ENCODE measurements around the gene ZMAT5. TPM values are rescaled to one million over a fixed set of nuclear protein-coding genes. Genes with fewer than 3 reads are reported as not detected.

The ZMAT5 gene
- total and polyA plus RNA-seq, 9 of the 15 experiments (the other 6 are each of a cell fraction or from before 2014, with no cell fraction given), result 2.0 to 25.2 (median 11.9) TPM

DNA sequence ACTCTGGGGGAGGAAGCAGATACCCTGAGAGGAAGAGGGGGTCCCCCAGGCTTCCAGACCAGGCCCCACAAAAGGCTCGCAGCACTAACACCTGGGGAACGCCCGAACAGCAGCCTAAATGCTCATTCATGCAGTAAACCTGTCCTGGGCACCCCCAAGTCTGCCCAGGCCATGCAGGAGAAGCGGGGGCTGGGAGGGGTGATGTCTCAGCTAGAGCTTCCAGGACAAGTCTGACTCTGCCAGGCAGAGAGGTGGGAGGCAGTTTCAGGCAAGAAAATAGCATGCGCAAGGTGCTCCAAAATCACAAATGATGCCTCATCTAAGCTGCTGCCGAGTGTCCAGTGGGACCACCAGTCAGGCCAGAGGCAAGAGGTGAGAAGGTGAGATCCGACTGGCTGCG lies 32.4 kb downstream of the ZMAT5 start:
- FAIRE-seq (no peak), DNase-seq (ENCODE audit: extremely low read depth in 1 of 4, low spot score in 3 of 4) (no peak), ATAC-seq (no peak)
- no peak overlapping the region for H2AFZ ChIP-seq (ENCODE audit: low read depth, low read length)
- in situ Hi-C loops (cut with MboI), result no loop called here
- BruUV-seq (replicated peaks), result no TSS peak
- H3K36me3 ChIP-seq (ENCODE audit: control insufficient read depth, insufficient read depth, low read length), result no peaks in the 10 kb centered on the region
- H3K9me3 ChIP-seq (replicated peaks; ENCODE audit: control insufficient read depth, insufficient read depth, low read depth, low read length), result no peaks in the 10 kb centered on the region
- H4K20me1 ChIP-seq (replicated peaks; ENCODE audit: control insufficient read depth, insufficient read depth, low read length), result no peaks in the 10 kb centered on the region
- H3K4me3 ChIP-seq, result no peak overlapping the region
- CTCF ChIA-PET (ENCODE audit: low intra/inter-chr PET ratio), result no interaction called here
- H3K27ac ChIP-seq (ENCODE audit: extremely low read depth, low read depth, low read length), result no peak overlapping the region
- peak overlapping the region in 1 of 2 experiments; percentile 78; a peak in 1 of 4 replicates for H3K9ac ChIP-seq (ENCODE audit: insufficient read depth in 1 of 2, low read depth in 2 of 2, low read length in 2 of 2)
- POLR2A ChIA-PET, result interaction anchor here (0.6 to 0.9 kb wide), 3 partner anchors 11 to 283 kb away, joined by 4 read pairs; no protein-coding TSS in a partner anchor
- H3K9me1 ChIP-seq (ENCODE audit: control insufficient read depth, insufficient read depth, low read length), result no peaks in the 10 kb centered on the region
- H3K4me2 ChIP-seq (ENCODE audit: insufficient read depth, low read length), result no peak overlapping the region
- intact Hi-C loops (cut with micrococcal nuclease), result no loop called here
- H3K27me3 ChIP-seq (ENCODE audit: control insufficient read depth in 2 of 2, insufficient read depth in 2 of 2, low read length in 2 of 2), result no peaks in the 10 kb centered on the region
- WGBS (ENCODE audit: insufficient coverage, low coverage, missing lambda C conversion rate), result 100% methylated on average over 1 of the region's 8 CpGs
- peaks cover 5 to 34% of the 10 kb centered on the region in 2 experiments; a peak in 4 of 5 replicates for H3K4me1 ChIP-seq (replicated peaks in 1 of 2; ENCODE audit: control insufficient read depth in 2 of 2, insufficient read depth in 2 of 2, low read length in 2 of 2)
- no peaks in the 10 kb centered on the region for H3K79me2 ChIP-seq (ENCODE audit: control insufficient read depth, insufficient read depth, low read length)
- TF ChIP-seq, protein P1, sequence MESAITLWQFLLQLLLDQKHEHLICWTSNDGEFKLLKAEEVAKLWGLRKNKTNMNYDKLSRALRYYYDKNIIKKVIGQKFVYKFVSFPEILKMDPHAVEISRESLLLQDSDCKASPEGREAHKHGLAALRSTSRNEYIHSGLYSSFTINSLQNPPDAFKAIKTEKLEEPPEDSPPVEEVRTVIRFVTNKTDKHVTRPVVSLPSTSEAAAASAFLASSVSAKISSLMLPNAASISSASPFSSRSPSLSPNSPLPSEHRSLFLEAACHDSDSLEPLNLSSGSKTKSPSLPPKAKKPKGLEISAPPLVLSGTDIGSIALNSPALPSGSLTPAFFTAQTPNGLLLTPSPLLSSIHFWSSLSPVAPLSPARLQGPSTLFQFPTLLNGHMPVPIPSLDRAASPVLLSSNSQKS (CRISPR knock-in tag; IDR thresholded peaks at IDR 0.05), result no peak
- TF ChIP-seq TGIF2 (CRISPR knock-in tag; IDR thresholded peaks at IDR 0.05) (no peak), ZBTB8A (IDR thresholded peaks at IDR 0.05; ENCODE audit: partially characterized antibody) (no peak), RFX5 (IDR thresholded peaks at IDR 0.05; ENCODE audit: low read depth, low read length) (no peak), ZNF354B (CRISPR knock-in tag; IDR thresholded peaks at IDR 0.05) (no peak), ZNF165 (CRISPR knock-in tag; IDR thresholded peaks at IDR 0.05; ENCODE audit: borderline replicate concordance) (no peak), JUN (IDR thresholded peaks at IDR 0.05; ENCODE audit: borderline replicate concordance, low read depth, low read length) (no peak), JUN (CRISPR knock-in tag; IDR thresholded peaks at IDR 0.05; ENCODE audit: borderline replicate concordance) (no peak), BACH1 (tag; IDR thresholded peaks at IDR 0.05) (no peak), SNRNP70 (optimal IDR thresholded peaks at IDR 0.05; ENCODE audit: low read depth, low read length) (no peak), ATF7 (IDR thresholded peaks at IDR 0.05) (no peak), ZNF57 (CRISPR knock-in tag; IDR thresholded peaks at IDR 0.05) (no peak), PRMT5 (CRISPR knock-in tag; IDR thresholded peaks at IDR 0.05) (no peak), CTBP1 (IDR thresholded peaks at IDR 0.05; ENCODE audit: borderline replicate concordance) (no peak)
- TF ChIP-seq, protein P2, sequence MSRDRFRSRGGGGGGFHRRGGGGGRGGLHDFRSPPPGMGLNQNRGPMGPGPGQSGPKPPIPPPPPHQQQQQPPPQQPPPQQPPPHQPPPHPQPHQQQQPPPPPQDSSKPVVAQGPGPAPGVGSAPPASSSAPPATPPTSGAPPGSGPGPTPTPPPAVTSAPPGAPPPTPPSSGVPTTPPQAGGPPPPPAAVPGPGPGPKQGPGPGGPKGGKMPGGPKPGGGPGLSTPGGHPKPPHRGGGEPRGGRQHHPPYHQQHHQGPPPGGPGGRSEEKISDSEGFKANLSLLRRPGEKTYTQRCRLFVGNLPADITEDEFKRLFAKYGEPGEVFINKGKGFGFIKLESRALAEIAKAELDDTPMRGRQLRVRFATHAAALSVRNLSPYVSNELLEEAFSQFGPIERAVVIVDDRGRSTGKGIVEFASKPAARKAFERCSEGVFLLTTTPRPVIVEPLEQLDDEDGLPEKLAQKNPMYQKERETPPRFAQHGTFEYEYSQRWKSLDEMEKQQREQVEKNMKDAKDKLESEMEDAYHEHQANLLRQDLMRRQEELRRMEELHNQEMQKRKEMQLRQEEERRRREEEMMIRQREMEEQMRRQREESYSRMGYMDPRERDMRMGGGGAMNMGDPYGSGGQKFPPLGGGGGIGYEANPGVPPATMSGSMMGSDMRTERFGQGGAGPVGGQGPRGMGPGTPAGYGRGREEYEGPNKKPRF (IDR thresholded peaks at IDR 0.05; ENCODE audit: low read depth, low read length), result no peak
- TF ChIP-seq, protein P3, sequence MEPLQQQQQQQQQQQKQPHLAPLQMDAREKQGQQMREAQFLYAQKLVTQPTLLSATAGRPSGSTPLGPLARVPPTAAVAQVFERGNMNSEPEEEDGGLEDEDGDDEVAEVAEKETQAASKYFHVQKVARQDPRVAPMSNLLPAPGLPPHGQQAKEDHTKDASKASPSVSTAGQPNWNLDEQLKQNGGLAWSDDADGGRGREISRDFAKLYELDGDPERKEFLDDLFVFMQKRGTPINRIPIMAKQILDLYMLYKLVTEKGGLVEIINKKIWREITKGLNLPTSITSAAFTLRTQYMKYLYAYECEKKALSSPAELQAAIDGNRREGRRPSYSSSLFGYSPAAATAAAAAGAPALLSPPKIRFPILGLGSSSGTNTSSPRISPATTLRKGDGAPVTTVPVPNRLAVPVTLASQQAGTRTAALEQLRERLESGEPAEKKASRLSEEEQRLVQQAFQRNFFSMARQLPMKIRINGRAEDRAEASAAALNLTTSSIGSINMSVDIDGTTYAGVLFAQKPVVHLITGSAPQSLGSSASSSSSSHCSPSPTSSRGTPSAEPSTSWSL (CRISPR knock-in tag; IDR thresholded peaks at IDR 0.05; ENCODE audit: borderline replicate concordance), result no peak
- TF ChIP-seq, protein P4, sequence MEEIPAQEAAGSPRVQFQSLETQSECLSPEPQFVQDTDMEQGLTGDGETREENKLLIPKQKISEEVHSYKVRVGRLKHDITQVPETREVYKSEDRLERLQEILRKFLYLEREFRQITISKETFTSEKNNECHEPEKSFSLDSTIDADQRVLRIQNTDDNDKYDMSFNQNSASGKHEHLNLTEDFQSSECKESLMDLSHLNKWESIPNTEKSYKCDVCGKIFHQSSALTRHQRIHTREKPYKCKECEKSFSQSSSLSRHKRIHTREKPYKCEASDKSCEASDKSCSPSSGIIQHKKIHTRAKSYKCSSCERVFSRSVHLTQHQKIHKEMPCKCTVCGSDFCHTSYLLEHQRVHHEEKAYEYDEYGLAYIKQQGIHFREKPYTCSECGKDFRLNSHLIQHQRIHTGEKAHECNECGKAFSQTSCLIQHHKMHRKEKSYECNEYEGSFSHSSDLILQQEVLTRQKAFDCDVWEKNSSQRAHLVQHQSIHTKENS (CRISPR knock-in tag; IDR thresholded peaks at IDR 0.05), result no peak
